ENCODE data around the gene GJA3. TPM values are rescaled to one million over a fixed set of nuclear protein-coding genes. Genes with fewer than 3 reads are reported as not detected.
A peak's percentile ranks its signal among the peaks of the same experiment; 100 is the strongest.

GJA3 gene
- total and polyA plus RNA-seq, 2 of the 4 experiments (the other 2 are of a cell fraction): 1.5 to 2.7 TPM

GRCh38 chr13:20182231-20182846 lies 21.5 kb upstream of the GJA3 start:
- Histone ChIP-seq H2AK9ac (replicated peaks; ENCODE audit: low read depth, low read length, poor library complexity) (no peak overlapping the region), H3K9ac (ENCODE audit: low read depth, low read length) (no peak overlapping the region), H2BK20ac (ENCODE audit: low read depth, low read length) (no peak overlapping the region), H3K27me3 (ENCODE audit: control insufficient read depth, insufficient read depth, low read length) (peaks cover 19% of the 10 kb centered on the region), H4K5ac (ENCODE audit: low read depth, low read length) (no peak overlapping the region), H3K4me3 (ENCODE audit: insufficient read depth, low read depth, low read length) (no peak overlapping the region), H4K20me1 (ENCODE audit: insufficient read depth, low read length) (no peaks in the 10 kb centered on the region), H3K4me1 (ENCODE audit: control insufficient read depth, insufficient read depth, low read length) (no peaks in the 10 kb centered on the region), H2AFZ (replicated peaks; ENCODE audit: low read length, poor library complexity) (no peak overlapping the region), H3K14ac (replicated peaks; ENCODE audit: low read depth, low read length) (no peak overlapping the region), H2BK120ac (ENCODE audit: low read depth, low read length) (no peak overlapping the region), H3K18ac (ENCODE audit: low read depth, low read length) (no peak overlapping the region), H3K4me2 (ENCODE audit: low read depth, low read length) (no peak overlapping the region), H3K36me3 (ENCODE audit: control insufficient read depth, insufficient read depth, low read length) (no peaks in the 10 kb centered on the region), H3K27ac (ENCODE audit: insufficient read depth, low read length) (no peak overlapping the region), H3K79me1 (ENCODE audit: low read depth in 1 of 2, low read length in 2 of 2) (no peaks in the 10 kb centered on the region), H3K56ac (ENCODE audit: extremely low read depth, insufficient read depth, low read length) (no peak overlapping the region), H3K9me1 (ENCODE audit: insufficient read depth, low read length) (no peaks in the 10 kb centered on the region), H2BK5ac (ENCODE audit: low read depth, low read length, poor library complexity, severe bottlenecking) (no peak overlapping the region), H3K4ac (ENCODE audit: low read depth, low read length) (no peak overlapping the region), H2AK5ac (ENCODE audit: low read depth, low read length) (no peak overlapping the region), H3K23ac (ENCODE audit: low read depth, low read length) (no peak overlapping the region), H4K8ac (ENCODE audit: low read depth in 2 of 2, low read length in 2 of 2) (no peak overlapping the region), H2BK15ac (ENCODE audit: low read depth, low read length) (no peak overlapping the region), H3K9me3 (ENCODE audit: control insufficient read depth, insufficient read depth, low read length) (no peaks in the 10 kb centered on the region), H4K91ac (ENCODE audit: insufficient read depth, low read depth, low read length) (no peak overlapping the region)
- WGBS, 2 experiments (ENCODE audit: extremely low coverage in 2 of 2, insufficient read length in 1 of 2): 39% methylated on average over 3 of the region's 5 CpGs; no CpG with 5 or more reads in 1 of the 2 experiments
- intact Hi-C loops (cut with micrococcal nuclease) (loop anchor here (1.0 to 5.0 kb wide), 3 partner anchors 307 to 745 kb away; partner anchors contain the start of gene IL17D), dilution Hi-C loops (cut with HindIII; ENCODE audit: low sequenced_read_pairs, unreplicated experiment) (loop anchor here (25.0 kb wide), 1 partner anchor 305 kb away; no protein-coding TSS in a partner anchor), in situ Hi-C loops (cut with MboI; ENCODE audit: low sequenced_read_pairs) (loop anchor here (10.0 to 25.0 kb wide), 4 partner anchors 530 to 1305 kb away; partner anchors contain the start of gene IL17D)
- no TSS peak for BruUV-seq (replicated peaks)
- CTCF ChIA-PET: interaction anchor here (0.8 to 1.8 kb wide), 4 partner anchors 9 to 306 kb away, joined by 3 to 7 read pairs (median 3); no protein-coding TSS in a partner anchor
- peak; percentile 79 for TF ChIP-seq CTCF (conservative IDR thresholded peaks at IDR 0.05; ENCODE audit: low read depth, low read length)
- TF ChIP-seq BHLHE40 (IDR thresholded peaks at IDR 0.05; ENCODE audit: low read depth, low read length): no peak
- no peak for TF ChIP-seq POLR2A (IDR thresholded peaks at IDR 0.05; ENCODE audit: low read depth, low read length)
- no peak for TF ChIP-seq NFE2L2 (IDR thresholded peaks at IDR 0.05; ENCODE audit: low read depth, low read length)
- TF ChIP-seq MXI1 (IDR thresholded peaks at IDR 0.05; ENCODE audit: borderline replicate concordance, low read depth, low read length): no peak
- TF ChIP-seq FOS (IDR thresholded peaks at IDR 0.05; ENCODE audit: low read depth, low read length): no peak
- TF ChIP-seq MAFK (IDR thresholded peaks at IDR 0.05; ENCODE audit: low read depth, low read length): no peak
- peak; percentile 87 for TF ChIP-seq RAD21 (IDR thresholded peaks at IDR 0.05; ENCODE audit: low read length)
- TF ChIP-seq SMC3 (IDR thresholded peaks at IDR 0.05; ENCODE audit: low read depth, low read length): peak; percentile 92
- TF ChIP-seq ELK1 (IDR thresholded peaks at IDR 0.05; ENCODE audit: borderline replicate concordance, low read depth, low read length): no peak
- peak; percentile 80 for DNase-seq
- POLR2A ChIA-PET (ENCODE audit: unreplicated experiment): no interaction called here
- peak; percentile 99 for ATAC-seq (ENCODE audit: low read depth)
